HEK293T (cell line): Measurements from ENCODE around the gene RPTOR.

Source experiments
- CTCF ChIA-PET: fragments of 350-600 bp; formaldehyde crosslinking; extraction: SDS; loops from one replicate; lab custom pipeline; 2021; ENCODE audit warnings: antibody characterized with exemption, inconsistent platforms; lab: Yijun Ruan, JAX
- POLR2A ChIA-PET: fragments of 350-600 bp; formaldehyde crosslinking; extraction: SDS; loops from one replicate; lab custom pipeline; 2020; ENCODE audit warnings: antibody characterized with exemption, inconsistent platforms; lab: Yijun Ruan, JAX
- DNase-seq: peaks from one replicate; pipeline ENCODE4 v3.0.0; 2012; ENCODE audit warnings: mixed read lengths; ENCODE audit errors: extremely low spot score
- ARNT ChIP-seq: fragments of 450-650 bp; IDR thresholded peaks from 2 replicates; pipeline ENCODE4 v1.6.1; 2017; ENCODE audit warnings: mild to moderate bottlenecking
- BHLHE40 ChIP-seq: fragments of 450-650 bp; IDR thresholded peaks from 2 replicates; pipeline ENCODE4 v1.6.1; 2016; ENCODE audit warnings: mild to moderate bottlenecking, moderate library complexity, borderline replicate concordance
- CTBP1 ChIP-seq: fragments of 450-650 bp; IDR thresholded peaks from 2 replicates; pipeline ENCODE4 v1.6.1; 2016; ENCODE audit warnings: borderline replicate concordance
- ELF4 ChIP-seq: fragments of 450-650 bp; IDR thresholded peaks from 2 replicates; pipeline ENCODE4 v1.6.1; 2017; ENCODE audit warnings: antibody characterized with exemption
- FOXA1 ChIP-seq: fragments of 450-650 bp; IDR thresholded peaks from 2 replicates; pipeline ENCODE4 v1.6.1; 2016; ENCODE audit warnings: mild to moderate bottlenecking
- FOXK2 ChIP-seq: fragments of 450-650 bp; IDR thresholded peaks from 2 replicates; pipeline ENCODE4 v1.6.1; 2016; ENCODE audit warnings: mild to moderate bottlenecking
- FOXM1 ChIP-seq: fragments of 450-650 bp; IDR thresholded peaks from 2 replicates; pipeline ENCODE4 v1.6.1; 2017; ENCODE audit warnings: mild to moderate bottlenecking, borderline replicate concordance
- HDGF ChIP-seq: fragments of 450-650 bp; IDR thresholded peaks from 2 replicates; pipeline ENCODE4 v1.6.1; 2017; ENCODE audit warnings: antibody characterized with exemption, borderline replicate concordance
- L3MBTL2 ChIP-seq: fragments of 450-650 bp; conservative IDR thresholded peaks from 2 replicates; pipeline ENCODE4 v1.6.1; 2016; ENCODE audit warnings: mild to moderate bottlenecking
- LEF1 ChIP-seq: fragments of 450-650 bp; IDR thresholded peaks from 2 replicates; pipeline ENCODE4 v1.6.1; 2017; ENCODE audit warnings: mild to moderate bottlenecking, borderline replicate concordance
- NFRKB ChIP-seq: fragments of 450-650 bp; IDR thresholded peaks from 2 replicates; pipeline ENCODE4 v1.6.1; 2016; ENCODE audit warnings: mild to moderate bottlenecking, moderate library complexity
- SP1 ChIP-seq: fragments of 450-650 bp; IDR thresholded peaks from 2 replicates; pipeline ENCODE4 v1.6.1; 2017
- SUZ12 ChIP-seq: fragments of 450-650 bp; IDR thresholded peaks from 2 replicates; pipeline ENCODE4 v1.6.1; 2016; ENCODE audit warnings: mild to moderate bottlenecking
- TARDBP ChIP-seq: fragments of 450-650 bp; IDR thresholded peaks from 2 replicates; pipeline ENCODE4 v1.6.1; 2016
- ZNF384 ChIP-seq: fragments of 450-650 bp; IDR thresholded peaks from 2 replicates; pipeline ENCODE4 v1.6.1; 2016
- TF ChIP-seq, protein P1 (sequence below): fragments of 450-650 bp; IDR thresholded peaks from 2 replicates; pipeline ENCODE4 v1.6.1; 2016

RPTOR gene

DNA sequence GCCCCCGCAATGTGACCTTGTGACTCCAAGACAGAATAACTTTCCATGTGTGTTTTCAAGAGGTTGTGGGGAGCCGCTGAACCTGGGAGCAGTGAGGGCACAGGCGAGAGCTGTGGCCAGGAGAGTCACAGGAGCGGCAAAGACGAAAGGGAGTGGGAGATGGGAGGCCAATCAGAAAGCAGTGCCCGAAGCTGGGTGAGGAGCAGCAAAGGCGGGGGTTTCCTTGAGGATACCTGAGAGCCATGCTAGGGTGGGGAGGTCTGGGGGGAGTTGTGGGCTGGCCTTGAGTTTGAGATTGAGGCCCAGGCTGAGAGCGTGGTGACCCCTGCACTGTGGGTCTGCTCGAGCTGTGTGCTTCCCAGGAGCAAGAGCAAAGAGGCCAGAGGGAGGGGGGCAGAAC is 45.1 kb upstream of the RPTOR start:
- CTCF ChIA-PET, result interaction anchor here (1.0 kb wide), 1 partner anchor 76 kb away, joined by 3 read pairs; no protein-coding TSS in a partner anchor
- DNase-seq, result no peak
- TF ChIP-seq FOXK2, result no peak
- TF ChIP-seq ZNF384, result no peak
- no peak for TF ChIP-seq CTBP1
- no peak for TF ChIP-seq LEF1
- TF ChIP-seq BHLHE40, result no peak
- TF ChIP-seq ARNT, result no peak
- no peak for TF ChIP-seq SUZ12
- TF ChIP-seq FOXA1, result no peak
- TF ChIP-seq, protein P1, sequence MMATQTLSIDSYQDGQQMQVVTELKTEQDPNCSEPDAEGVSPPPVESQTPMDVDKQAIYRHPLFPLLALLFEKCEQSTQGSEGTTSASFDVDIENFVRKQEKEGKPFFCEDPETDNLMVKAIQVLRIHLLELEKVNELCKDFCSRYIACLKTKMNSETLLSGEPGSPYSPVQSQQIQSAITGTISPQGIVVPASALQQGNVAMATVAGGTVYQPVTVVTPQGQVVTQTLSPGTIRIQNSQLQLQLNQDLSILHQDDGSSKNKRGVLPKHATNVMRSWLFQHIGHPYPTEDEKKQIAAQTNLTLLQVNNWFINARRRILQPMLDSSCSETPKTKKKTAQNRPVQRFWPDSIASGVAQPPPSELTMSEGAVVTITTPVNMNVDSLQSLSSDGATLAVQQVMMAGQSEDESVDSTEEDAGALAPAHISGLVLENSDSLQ, result no peak
- no peak for TF ChIP-seq NFRKB
- no peak for TF ChIP-seq TARDBP
- TF ChIP-seq SP1, result no peak
- TF ChIP-seq ELF4, result no peak
- no peak for TF ChIP-seq HDGF
- TF ChIP-seq FOXM1, result no peak
- POLR2A ChIA-PET, result no interaction called here

GRCh38 chr17:80499961-80500665 is 44.5 kb upstream of the RPTOR start:
- CTCF ChIA-PET, result interaction anchor here (1.0 kb wide), 1 partner anchor 75 kb away, joined by 3 read pairs; no protein-coding TSS in a partner anchor
- POLR2A ChIA-PET, result interaction anchor here (1.5 kb wide), 1 partner anchor 46 kb away, joined by 4 read pairs; no protein-coding TSS in a partner anchor
- TF ChIP-seq FOXM1 (no peak), BHLHE40 (no peak), SUZ12 (no peak), CTBP1 (no peak), FOXK2 (no peak), L3MBTL2 (no peak), ARNT (no peak), SP1 (no peak), ZNF384 (no peak), LEF1 (no peak), ELF4 (no peak), FOXA1 (no peak)
- TF ChIP-seq, protein P1, result no peak
- no peak for DNase-seq

DNA sequence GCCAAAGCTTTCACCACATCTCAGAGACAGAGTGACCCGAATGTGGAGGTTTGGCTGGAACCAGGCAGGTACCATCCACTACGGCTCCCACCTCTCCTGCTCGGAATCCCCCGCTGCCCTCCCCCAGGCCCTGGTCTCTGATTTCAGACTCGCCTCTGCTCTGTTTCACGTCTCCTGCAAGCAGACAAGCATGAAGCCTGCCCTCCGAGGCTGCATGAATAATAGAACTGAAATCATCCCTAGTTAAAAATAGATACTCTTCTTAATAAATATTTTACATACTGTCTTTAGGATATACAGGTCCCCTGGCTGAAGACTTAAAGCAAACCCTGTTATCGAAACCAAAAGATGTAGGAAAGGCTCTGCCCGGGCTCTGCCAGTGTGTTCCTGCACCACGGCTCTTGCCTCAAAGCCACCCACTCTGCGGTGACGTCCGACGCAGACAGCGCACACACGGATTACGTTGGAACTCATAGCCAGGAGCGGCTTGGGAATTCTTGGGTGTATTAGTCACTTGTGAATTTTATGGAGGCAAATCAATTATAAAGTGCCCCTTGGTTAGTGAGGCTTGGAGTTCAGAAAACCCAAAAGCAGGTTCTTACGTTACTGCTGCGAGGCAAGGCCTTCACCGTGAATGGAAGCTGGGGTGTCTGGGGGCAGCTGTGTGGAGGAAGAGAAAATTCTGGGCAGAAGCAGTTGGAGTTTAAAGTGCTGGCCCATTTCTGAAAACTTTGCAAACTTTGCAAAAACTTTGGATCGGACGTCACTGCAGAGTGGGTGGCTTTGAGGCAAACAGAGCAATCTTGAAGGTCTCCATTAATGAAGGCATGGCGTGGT is 42.7 kb upstream of the RPTOR start:
- POLR2A ChIA-PET, result interaction anchor here (1.5 kb wide), 1 partner anchor 47 kb away, joined by 4 read pairs; no protein-coding TSS in a partner anchor
- TF ChIP-seq ELF4, result no peak
- TF ChIP-seq, protein P1, result no peak
- TF ChIP-seq FOXA1, result no peak
- TF ChIP-seq FOXK2, result no peak
- TF ChIP-seq ARNT, result no peak
- TF ChIP-seq ZNF384, result no peak
- TF ChIP-seq CTBP1, result no peak
- no peak for DNase-seq
- CTCF ChIA-PET, result no interaction called here

- TF ChIP-seq BHLHE40 (no peak), SP1 (no peak), HDGF (no peak), ELF4 (no peak), FOXM1 (no peak), NFRKB (no peak), LEF1 (no peak), CTBP1 (no peak), FOXA1 (no peak), FOXK2 (no peak), L3MBTL2 (no peak), TARDBP (no peak), SUZ12 (no peak), ARNT (no peak), ZNF384 (no peak)
- TF ChIP-seq, protein P1, result no peak
- ChIA-PET POLR2A (no interaction called here), CTCF (no interaction called here)
- no peak for DNase-seq
Observed at GRCh38 chr17:80502578-80502877, 42.1 kb upstream of the RPTOR start.

GRCh38 chr17:80503031-80503430 is 41.6 kb upstream of the RPTOR start:
- POLR2A ChIA-PET, result no interaction called here

More at GRCh38 chr17:80503031-80503430, 41.6 kb upstream of the RPTOR start:
- no peak for DNase-seq
- CTCF ChIA-PET, result no interaction called here
- TF ChIP-seq ARNT, result no peak
- TF ChIP-seq NFRKB, result no peak
- TF ChIP-seq ELF4, result no peak
- TF ChIP-seq, protein P1, result no peak
- no peak for TF ChIP-seq SP1
- no peak for TF ChIP-seq SUZ12
- no peak for TF ChIP-seq FOXM1
- no peak for TF ChIP-seq FOXK2
- no peak for TF ChIP-seq BHLHE40
- no peak for TF ChIP-seq L3MBTL2
- TF ChIP-seq CTBP1, result no peak
- no peak for TF ChIP-seq HDGF
- no peak for TF ChIP-seq FOXA1
- TF ChIP-seq TARDBP, result no peak
- no peak for TF ChIP-seq LEF1
- TF ChIP-seq ZNF384, result no peak
